ENCODE data around the gene BRCA1. TPM values are rescaled to one million over a fixed set of nuclear protein-coding genes. Genes with fewer than 3 reads are reported as not detected.

Gene BRCA1
- total RNA-seq, 1 donor from 2014 or later: 7.9 TPM

Other genes with a start within 250 kb of the BRCA1 start
- gene G6PC1, start 224.6 kb downstream of the BRCA1 start, total RNA-seq: not detected
- 32.1 TPM for gene AARSD1, start 160.9 kb downstream of the BRCA1 start, total RNA-seq
- 51.0 TPM for gene PTGES3L, start 145.3 kb downstream of the BRCA1 start, total RNA-seq
- 10.4 TPM for gene RUNDC1, start 144.8 kb downstream of the BRCA1 start, total RNA-seq
- gene RPL27, start 126.9 kb downstream of the BRCA1 start, total RNA-seq: 791 TPM
- gene IFI35, start 118.6 kb downstream of the BRCA1 start, total RNA-seq: 15.9 TPM
- 90.5 TPM for gene VAT1, start 103.0 kb downstream of the BRCA1 start, total RNA-seq
- gene RND2, start 100.1 kb downstream of the BRCA1 start, total RNA-seq: 1.5 TPM
- 96.9 TPM for gene NBR1, start 45.9 kb upstream of the BRCA1 start, total RNA-seq
- gene TMEM106A, start 86.5 kb upstream of the BRCA1 start, total RNA-seq: 4.1 TPM
- not detected for gene CCDC200, start 103.3 kb upstream of the BRCA1 start, total RNA-seq
- 5,263 TPM for gene RNU2-1, start 108.6 kb upstream of the BRCA1 start, total RNA-seq

Measured in Right ventricle myocardium inferior (tissue), 1 donor.